ENCODE results near the gene UBA1.

Gene UBA1

GRCh38 chrX:47196098-47196497 is 2.5 kb downstream of the UBA1 start:
- H3K36me3 ChIP-seq (ENCODE audit: insufficient read depth, low read length), result peaks cover 55% of the 10 kb centered on the region
- peak overlapping the region; percentile 11; the same call in 1 of the 2 replicates for H3K4me2 ChIP-seq (ENCODE audit: low read length)
- H2AFZ ChIP-seq (ENCODE audit: low read length), result no peak overlapping the region
- no peaks in the 10 kb centered on the region for H3K9me2 ChIP-seq (ENCODE audit: low read depth, low read length)
- no peak for TF ChIP-seq CTCF (IDR thresholded peaks at IDR 0.05; ENCODE audit: low read length)
- no peak for TF ChIP-seq EZH2 (IDR thresholded peaks at IDR 0.05; ENCODE audit: borderline replicate concordance, low read length)
- H3K9ac ChIP-seq (ENCODE audit: low read length), result no peak overlapping the region; the same call in 1 of the 2 replicates
- H4K20me1 ChIP-seq (ENCODE audit: insufficient read depth, low read length), result no peaks in the 10 kb centered on the region
- peaks cover 34% of the 10 kb centered on the region for H3K4me1 ChIP-seq (ENCODE audit: insufficient read depth, low read length, severe bottlenecking)
- no peak overlapping the region for H3K4me3 ChIP-seq (ENCODE audit: low read depth, low read length, poor library complexity, severe bottlenecking)
- H3K79me2 ChIP-seq (ENCODE audit: insufficient read depth, low read length), result peaks cover 38% of the 10 kb centered on the region
- H3K27ac ChIP-seq (ENCODE audit: low read depth, low read length, poor library complexity, severe bottlenecking), result no peak overlapping the region
- no peaks in the 10 kb centered on the region for H3K27me3 ChIP-seq (ENCODE audit: insufficient read depth, low read length)
- H3F3A ChIP-seq (ENCODE audit: insufficient read depth, low read length), result no peaks in the 10 kb centered on the region
- no peaks in the 10 kb centered on the region for H3K9me3 ChIP-seq (ENCODE audit: low read length)

- H3K79me2 ChIP-seq (ENCODE audit: insufficient read depth, low read length), result peaks cover 38% of the 10 kb centered on the region
- peaks cover 69% of the 10 kb centered on the region for H3K36me3 ChIP-seq (ENCODE audit: insufficient read depth, low read length)
- H3K9ac ChIP-seq (ENCODE audit: low read length), result no peak overlapping the region
- no peak overlapping the region for H2AFZ ChIP-seq (ENCODE audit: low read length)
- H4K20me1 ChIP-seq (ENCODE audit: insufficient read depth, low read length), result no peaks in the 10 kb centered on the region
- 0 out of 2 replicates have a peak overlapping the region, but pooled peaks have one; percentile 11 for H3K4me2 ChIP-seq (ENCODE audit: low read length)
- H3K4me3 ChIP-seq (ENCODE audit: low read depth, low read length, poor library complexity, severe bottlenecking), result no peak overlapping the region
- no peaks in the 10 kb centered on the region for H3K9me3 ChIP-seq (ENCODE audit: low read length)
- no peak for TF ChIP-seq CTCF (IDR thresholded peaks at IDR 0.05; ENCODE audit: low read length)
- no peak for TF ChIP-seq EZH2 (IDR thresholded peaks at IDR 0.05; ENCODE audit: borderline replicate concordance, low read length)
- H3F3A ChIP-seq (ENCODE audit: insufficient read depth, low read length), result no peaks in the 10 kb centered on the region
- peaks cover 33% of the 10 kb centered on the region for H3K4me1 ChIP-seq (ENCODE audit: insufficient read depth, low read length, severe bottlenecking)
- no peaks in the 10 kb centered on the region for H3K9me2 ChIP-seq (ENCODE audit: low read depth, low read length)
- no peaks in the 10 kb centered on the region for H3K27me3 ChIP-seq (ENCODE audit: insufficient read depth, low read length)
- no peak overlapping the region for H3K27ac ChIP-seq (ENCODE audit: low read depth, low read length, poor library complexity, severe bottlenecking)
These were observed 3.9 kb downstream of the UBA1 start for GRCh38 chrX:47197526-47197925.

- no peaks in the 10 kb centered on the region for H4K20me1 ChIP-seq (ENCODE audit: insufficient read depth, low read length)
- no peak for TF ChIP-seq CTCF (IDR thresholded peaks at IDR 0.05; ENCODE audit: low read length)
- no peak for TF ChIP-seq EZH2 (IDR thresholded peaks at IDR 0.05; ENCODE audit: borderline replicate concordance, low read length)
- no peak overlapping the region for H3K27ac ChIP-seq (ENCODE audit: low read depth, low read length, poor library complexity, severe bottlenecking)
- H3K4me3 ChIP-seq (ENCODE audit: low read depth, low read length, poor library complexity, severe bottlenecking), result no peak overlapping the region
- H3K36me3 ChIP-seq (ENCODE audit: insufficient read depth, low read length), result peaks cover 76% of the 10 kb centered on the region
- no peaks in the 10 kb centered on the region for H3K9me2 ChIP-seq (ENCODE audit: low read depth, low read length)
- no peaks in the 10 kb centered on the region for H3F3A ChIP-seq (ENCODE audit: insufficient read depth, low read length)
- H3K4me1 ChIP-seq (ENCODE audit: insufficient read depth, low read length, severe bottlenecking), result peaks cover 28% of the 10 kb centered on the region
- no peaks in the 10 kb centered on the region for H3K27me3 ChIP-seq (ENCODE audit: insufficient read depth, low read length)
- no peak overlapping the region for H3K4me2 ChIP-seq (ENCODE audit: low read length)
- no peak overlapping the region for H2AFZ ChIP-seq (ENCODE audit: low read length)
- no peak overlapping the region for H3K9ac ChIP-seq (ENCODE audit: low read length)
- H3K79me2 ChIP-seq (ENCODE audit: insufficient read depth, low read length), result peaks cover 38% of the 10 kb centered on the region
- H3K9me3 ChIP-seq (ENCODE audit: low read length), result no peaks in the 10 kb centered on the region
These were observed 4.5 kb downstream of the UBA1 start for GRCh38 chrX:47198026-47198686.

All from OCI-LY1 (cell line).